T-helper 2 cell treated with Interferon-gamma antibody and Interleukin-4, amounts not matched to agents 100 ng/mL and 5 ng/mL, for 36 hours (primary cell): Measurements from ENCODE around the gene COX7A2. TPM values are rescaled to one million over a fixed set of nuclear protein-coding genes. Genes with fewer than 3 reads are reported as not detected.

Experiments
- intact Hi-C: fragments of 100-400 bp; cut with micrococcal nuclease; formaldehyde crosslinking; loops from one replicate; pipeline ENCODE4 v1.15.1; 2023
- total RNA-seq: library from RNA; stranded (reverse); gene quantifications from 2 replicates; pipeline ENCODE4 v1.2.3, GENCODE V29; 2022

COX7A2 gene
- total RNA-seq, 1 donor from 2014 or later = 428 TPM

DNA sequence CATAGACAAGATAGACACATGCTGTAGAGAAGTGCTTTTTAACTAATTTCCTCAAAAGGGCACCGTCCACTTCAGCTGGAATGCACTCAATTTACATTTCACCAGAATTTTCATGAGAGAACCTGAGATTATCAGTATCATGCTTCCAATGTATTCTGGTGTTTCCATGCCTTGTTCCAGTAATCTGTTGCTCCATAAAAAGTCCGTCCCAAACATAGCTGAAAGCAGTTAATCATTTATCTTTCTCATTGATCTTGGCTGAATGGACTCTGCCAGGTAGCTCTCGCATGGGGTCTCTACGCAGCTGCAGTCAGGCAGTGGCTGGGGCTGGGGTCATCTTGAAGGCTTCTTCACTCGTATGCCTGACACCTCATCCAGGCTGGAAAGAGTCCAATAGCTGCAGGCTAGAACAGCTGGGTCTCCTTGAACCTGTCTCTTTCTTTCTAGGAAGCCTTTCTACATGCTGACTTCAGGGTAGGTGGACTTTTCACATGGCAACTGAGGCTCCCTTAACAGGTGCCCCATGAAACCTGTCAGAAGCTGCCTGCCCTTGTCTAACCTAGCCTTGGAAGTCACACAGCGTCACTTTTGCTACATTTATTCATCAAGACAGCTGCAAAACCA is 19.2 kb downstream of the COX7A2 start:
- intact Hi-C loops = no loop called here

DNA sequence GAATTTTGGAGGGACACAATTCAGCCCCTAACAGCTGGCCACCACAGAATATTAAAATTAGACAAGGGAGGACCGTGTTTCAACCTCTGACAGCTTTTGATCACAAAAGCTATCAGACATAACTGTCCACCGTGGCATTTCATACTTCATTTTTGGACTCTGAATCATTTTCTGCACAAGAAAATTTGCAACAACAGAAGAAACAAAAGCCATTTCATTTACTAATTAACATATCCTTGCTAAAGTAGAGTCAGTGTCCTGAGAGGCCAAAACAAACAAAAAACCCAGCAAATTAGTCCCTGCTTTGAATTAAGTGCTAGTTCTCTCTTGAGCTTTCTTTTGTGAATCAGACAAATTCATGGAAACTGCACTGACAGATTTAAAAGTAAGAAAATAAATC is 20.2 kb downstream of the COX7A2 start:
- intact Hi-C loops = no loop called here

GRCh38 chr6:75222261-75222660 is 21.3 kb downstream of the COX7A2 start:
- intact Hi-C loops = no loop called here

- intact Hi-C loops = no loop called here
These were observed 22.5 kb downstream of the COX7A2 start for GRCh38 chr6:75221116-75221515.

GRCh38 chr6:75220357-75220756 is 23.2 kb downstream of the COX7A2 start:
- intact Hi-C loops = no loop called here

DNA sequence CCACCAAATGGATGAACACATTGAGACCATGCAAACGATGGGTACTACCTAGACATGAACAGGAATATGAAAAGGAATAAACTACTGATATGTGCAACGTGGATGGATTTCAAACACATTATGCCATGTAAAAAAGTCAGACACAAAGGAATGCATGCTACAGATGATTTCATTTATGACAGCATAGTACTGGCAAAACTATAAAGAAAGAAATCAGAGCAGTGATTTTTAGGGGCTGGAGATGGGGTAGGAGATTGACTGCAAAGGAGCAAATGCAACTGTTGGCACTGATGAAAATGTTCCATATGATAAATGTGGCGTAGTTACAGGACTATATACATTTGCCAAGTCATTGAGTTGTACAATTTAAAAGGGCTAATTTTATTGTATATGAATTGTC is 24.3 kb downstream of the COX7A2 start:
- intact Hi-C loops = no loop called here

- intact Hi-C loops = no loop called here
These were observed 26.4 kb downstream of the COX7A2 start for GRCh38 chr6:75217193-75217592.

- intact Hi-C loops = no loop called here
These were observed 28.3 kb downstream of the COX7A2 start for GRCh38 chr6:75215291-75215690.

DNA sequence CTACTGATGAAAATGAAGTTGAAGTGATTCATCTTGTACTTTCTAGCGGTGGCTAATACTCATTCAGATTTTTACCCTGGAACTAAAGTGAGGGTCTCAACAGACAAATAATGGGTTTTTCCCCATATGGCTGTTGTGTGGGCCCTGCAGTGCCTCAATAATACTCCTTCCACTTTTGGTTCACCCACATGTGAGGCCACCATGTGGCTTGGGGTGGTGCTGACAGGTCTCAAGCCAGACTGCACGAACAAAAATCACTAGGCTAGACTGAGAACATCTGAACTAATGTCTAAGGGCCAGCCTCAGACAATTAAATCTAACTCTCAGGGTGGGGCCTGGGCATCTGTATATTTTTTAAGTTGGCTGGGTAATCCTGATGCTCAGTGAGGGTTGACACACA is 29.9 kb downstream of the COX7A2 start:
- intact Hi-C loops = loop anchor here (5.0 kb wide), 1 partner anchor 314 kb away; no protein-coding TSS in a partner anchor

GRCh38 chr6:75213112-75213511 is 30.5 kb downstream of the COX7A2 start:
- intact Hi-C loops = loop anchor here (5.0 kb wide), 1 partner anchor 314 kb away; no protein-coding TSS in a partner anchor

DNA sequence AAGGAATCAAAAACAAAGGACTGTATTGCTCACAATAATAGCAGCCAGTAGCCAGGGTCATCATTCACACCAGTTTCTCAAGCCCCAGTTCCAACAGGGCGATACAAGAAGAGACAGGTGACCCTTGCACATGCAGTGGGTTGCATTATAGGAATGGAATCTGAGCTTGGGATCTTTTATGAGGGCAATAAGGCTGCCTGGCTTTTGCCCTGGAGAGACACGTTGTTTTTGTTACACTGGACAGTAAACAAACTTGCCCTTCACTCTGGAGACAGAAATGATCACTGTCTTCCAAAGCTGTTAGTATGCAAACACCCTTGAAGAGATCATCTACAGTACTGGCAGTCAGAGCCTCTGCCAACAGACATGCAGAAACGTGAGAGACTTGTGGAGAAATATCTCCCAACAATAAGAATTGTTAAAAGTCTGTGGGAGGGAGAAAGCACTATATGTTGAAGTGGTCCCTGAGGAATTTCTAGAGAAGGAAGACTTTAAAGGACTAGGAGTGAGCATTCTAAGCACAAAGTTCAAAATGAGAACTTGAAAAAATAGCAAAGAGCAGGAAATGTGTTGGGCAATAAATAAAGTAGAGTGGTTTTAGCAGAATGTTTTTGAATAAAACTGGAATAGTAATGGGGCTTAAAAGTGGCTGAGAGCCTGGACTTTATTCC is 31.5 kb downstream of the COX7A2 start:
- intact Hi-C loops = loop anchor here (5.0 kb wide), 1 partner anchor 315 kb away; no protein-coding TSS in a partner anchor

DNA sequence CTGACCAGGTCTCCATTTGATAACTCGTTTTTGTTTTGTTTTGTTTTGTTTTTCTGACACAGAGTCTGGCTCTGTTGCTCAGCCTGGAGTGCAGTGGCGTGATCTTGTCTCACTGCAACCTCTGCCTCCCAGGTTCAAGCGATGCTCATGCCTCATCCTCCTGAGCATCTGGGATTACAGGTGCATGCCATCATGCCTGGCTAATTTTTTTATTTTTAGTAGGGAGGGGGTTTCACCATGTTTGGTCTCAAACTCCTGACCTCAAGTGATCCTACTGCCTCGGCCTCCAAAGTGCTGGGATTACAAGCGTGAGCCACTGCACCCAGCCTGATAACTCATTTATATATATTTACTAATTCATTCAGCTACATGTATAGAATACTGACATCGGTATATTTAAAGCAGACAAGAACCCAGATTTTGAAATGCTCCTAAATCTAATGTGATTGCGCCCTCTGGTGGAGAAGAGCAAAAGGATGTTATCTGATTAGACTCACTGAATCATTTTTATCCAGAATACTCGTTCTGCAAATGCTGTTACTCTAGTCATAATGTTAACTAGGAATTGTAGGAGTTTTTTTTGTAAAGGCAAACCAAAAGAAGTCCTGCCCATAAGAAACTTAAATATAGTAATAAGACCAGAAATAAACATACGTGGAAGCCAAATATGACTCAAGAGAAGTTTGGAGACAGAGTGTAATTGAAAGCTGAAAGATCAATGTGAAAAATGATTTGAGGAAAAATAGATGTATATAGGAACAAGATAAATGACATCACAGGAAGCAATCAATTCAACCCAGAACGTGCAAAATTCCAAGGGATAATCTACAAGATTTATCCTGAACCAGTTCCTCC is 32.5 kb downstream of the COX7A2 start:
- intact Hi-C loops = loop anchor here (5.0 kb wide), 1 partner anchor 316 kb away; no protein-coding TSS in a partner anchor

- intact Hi-C loops = loop anchor here (1.0 to 10.0 kb wide), 5 partner anchors 634 to 1534 kb away; no protein-coding TSS in a partner anchor
These were observed 34.3 kb downstream of the COX7A2 start for GRCh38 chr6:75209184-75209723.

- intact Hi-C loops = loop anchor here (1.0 to 10.0 kb wide), 5 partner anchors 634 to 1534 kb away; no protein-coding TSS in a partner anchor
These were observed 35.1 kb downstream of the COX7A2 start for GRCh38 chr6:75208298-75209183.

- intact Hi-C loops = loop anchor here (10.0 kb wide), 1 partner anchor 632 kb away; no protein-coding TSS in a partner anchor
These were observed 36.8 kb downstream of the COX7A2 start for GRCh38 chr6:75206576-75207342.

DNA sequence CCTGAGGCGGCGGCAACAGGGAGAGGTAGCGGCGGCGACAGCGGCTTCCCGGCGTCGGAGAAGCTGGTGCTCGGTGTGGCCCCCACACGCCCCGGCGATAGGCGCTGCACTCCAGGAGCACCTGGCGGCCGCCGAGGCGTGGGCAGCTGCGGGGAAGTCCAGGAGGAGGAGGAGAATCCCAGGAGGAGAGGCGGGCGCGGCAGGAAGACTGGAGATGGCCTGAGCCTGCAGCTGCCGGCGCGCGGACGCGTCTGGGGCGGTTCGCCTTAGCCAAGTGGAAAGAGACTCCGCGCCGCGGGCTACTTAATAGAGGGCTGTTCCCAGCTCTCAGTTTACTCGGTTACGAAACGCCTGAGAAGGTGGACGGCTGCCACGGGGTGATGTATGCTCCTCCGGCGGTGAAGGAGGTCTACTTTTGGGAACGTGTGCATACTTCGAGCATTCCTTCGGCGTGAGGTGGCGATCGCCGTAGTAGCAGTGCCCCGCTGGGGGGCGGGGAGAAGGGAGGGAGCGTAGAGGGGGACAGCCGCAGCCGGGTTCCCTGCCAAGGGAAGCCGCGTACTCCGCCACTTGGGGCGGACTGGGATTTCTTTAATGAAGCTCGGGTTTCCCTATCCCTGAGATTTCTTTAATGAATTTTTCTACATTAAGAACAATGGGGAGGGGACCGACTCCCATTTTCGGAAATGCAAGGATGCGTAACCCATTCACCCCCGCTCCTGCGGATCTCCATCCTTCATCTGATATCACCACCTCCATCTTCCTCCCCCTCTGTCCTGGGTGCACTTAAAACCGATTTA is 37.6 kb downstream of the COX7A2 start, which contains the start of gene COL12A1:
TSS of gene COL12A1 (minus strand) at position 278 of the 800 bp plus-strand sequence. CDS start 3,261 bp downstream, outside the sequence.
- intact Hi-C loops = loop anchor here (2.0 to 10.0 kb wide), 2 partner anchors 631 to 1235 kb away; no protein-coding TSS in a partner anchor

DNA sequence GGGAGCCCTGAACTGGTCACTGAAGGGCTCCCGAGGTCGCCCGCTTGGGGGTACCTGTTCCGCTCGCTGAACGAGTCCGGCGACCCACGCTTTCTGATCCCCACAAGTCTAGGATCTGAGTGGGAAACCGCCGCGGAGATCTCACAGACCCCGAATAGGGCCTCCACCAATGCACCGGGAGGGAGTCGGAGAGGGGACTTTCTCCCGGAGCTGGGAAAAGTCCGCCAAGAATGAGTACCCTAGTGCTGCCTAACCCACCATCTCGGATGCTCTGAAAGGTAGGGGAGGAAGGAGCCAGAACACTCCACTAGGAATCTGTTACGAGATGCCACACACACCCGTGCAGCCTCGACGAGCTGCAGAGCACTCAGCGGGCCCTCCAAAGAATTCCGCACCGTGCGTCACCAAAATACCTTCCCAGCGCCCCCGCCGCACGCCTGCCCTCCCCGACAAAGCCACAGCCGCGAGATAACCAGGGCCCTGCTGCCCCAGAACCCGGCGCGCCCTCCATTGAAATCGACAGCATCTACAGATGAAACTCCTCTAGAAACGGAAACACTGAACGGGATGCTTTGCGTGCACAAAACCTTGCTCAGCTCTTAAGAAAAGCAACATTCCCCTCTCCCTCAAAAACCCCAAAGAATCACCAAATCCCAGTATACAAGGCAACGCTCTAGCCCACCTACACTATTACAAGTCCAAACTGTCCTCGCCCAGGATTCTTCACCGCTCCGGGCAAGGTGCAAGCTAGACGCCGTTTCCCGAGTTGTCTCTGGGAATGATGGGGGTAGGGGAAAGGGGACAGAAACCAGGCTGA is 38.4 kb downstream of the COX7A2 start:
- intact Hi-C loops = loop anchor here (2.0 to 10.0 kb wide), 2 partner anchors 630 to 1234 kb away; no protein-coding TSS in a partner anchor
